Retinal pigment epithelial cell (primary cell): ENCODE results near the gene UAP1L1.

Source experiments
- DNase-seq: peaks from one replicate; pipeline ENCODE4 v3.0.0-alpha.2; 2010; ENCODE audit warnings: low read depth
- H3K4me3 ChIP-seq: 2 replicates; pipeline ENCODE4 v1.5.1; 2011; ENCODE audit warnings: mild to moderate bottlenecking, low read length, control low read depth, moderate library complexity
- TF ChIP-seq, protein P1 (sequence below): conservative IDR thresholded peaks from 2 replicates; pipeline ENCODE4 v1.5.1; 2011; ENCODE audit warnings: low read depth, low read length, control low read depth, inconsistent platforms

UAP1L1 gene

DNA sequence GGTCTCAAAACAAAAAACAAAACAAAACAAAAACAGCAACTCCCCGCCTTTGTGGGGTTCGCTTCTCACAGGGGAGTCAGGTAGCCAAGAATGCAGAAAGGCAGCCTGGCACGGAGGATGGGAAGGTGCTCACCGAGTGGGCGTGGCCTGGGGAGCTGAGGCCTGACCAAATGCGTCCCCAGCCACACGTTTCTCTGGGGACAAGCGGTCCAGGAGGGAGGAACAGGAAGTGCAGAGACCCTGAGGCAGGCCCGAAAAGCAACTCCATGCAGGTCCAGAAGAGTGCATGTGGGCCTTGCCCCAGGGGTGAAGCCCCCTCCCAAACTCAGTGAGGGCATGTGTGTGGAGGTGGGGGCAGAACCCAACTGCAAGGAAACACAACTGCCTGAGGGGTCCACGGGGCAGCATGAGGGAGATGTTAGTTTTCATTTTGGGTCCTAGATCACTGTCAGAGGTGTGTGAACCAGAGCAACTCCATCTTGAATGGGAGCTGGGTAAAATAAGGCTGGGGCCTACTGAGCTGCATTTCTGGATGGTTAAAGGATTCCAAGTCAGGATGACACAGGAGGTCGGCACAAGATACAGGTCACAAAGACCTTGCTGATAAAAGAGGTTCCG lies 2.6 kb upstream of the UAP1L1 start:
- TF ChIP-seq, protein P1, sequence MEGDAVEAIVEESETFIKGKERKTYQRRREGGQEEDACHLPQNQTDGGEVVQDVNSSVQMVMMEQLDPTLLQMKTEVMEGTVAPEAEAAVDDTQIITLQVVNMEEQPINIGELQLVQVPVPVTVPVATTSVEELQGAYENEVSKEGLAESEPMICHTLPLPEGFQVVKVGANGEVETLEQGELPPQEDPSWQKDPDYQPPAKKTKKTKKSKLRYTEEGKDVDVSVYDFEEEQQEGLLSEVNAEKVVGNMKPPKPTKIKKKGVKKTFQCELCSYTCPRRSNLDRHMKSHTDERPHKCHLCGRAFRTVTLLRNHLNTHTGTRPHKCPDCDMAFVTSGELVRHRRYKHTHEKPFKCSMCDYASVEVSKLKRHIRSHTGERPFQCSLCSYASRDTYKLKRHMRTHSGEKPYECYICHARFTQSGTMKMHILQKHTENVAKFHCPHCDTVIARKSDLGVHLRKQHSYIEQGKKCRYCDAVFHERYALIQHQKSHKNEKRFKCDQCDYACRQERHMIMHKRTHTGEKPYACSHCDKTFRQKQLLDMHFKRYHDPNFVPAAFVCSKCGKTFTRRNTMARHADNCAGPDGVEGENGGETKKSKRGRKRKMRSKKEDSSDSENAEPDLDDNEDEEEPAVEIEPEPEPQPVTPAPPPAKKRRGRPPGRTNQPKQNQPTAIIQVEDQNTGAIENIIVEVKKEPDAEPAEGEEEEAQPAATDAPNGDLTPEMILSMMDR: no peak
- DNase-seq: no peak
- no peak overlapping the region for H3K4me3 ChIP-seq

DNA sequence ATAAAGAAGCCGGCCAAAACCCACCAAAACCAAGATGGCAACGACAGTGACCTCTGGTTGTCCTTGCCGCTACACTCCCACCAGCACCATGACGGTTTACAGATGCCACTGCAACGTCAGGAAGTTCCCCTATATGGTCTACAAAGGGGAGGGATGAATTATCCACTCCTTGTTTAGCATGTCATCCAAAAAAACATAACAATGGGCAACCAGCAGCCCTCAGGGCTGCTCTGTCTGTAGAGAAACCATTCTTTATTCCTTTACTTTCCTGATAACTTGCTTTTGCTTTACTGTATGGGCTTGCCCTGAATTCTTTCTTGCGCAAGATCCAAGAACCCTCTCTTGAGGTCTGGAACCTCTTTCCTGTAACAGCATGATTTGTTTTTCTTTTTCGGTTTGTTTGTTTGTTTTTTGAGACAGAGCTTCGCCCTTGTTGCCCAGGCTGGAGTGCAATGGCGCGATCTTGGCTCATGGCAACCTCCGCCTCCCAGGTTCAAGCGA lies 2.0 kb upstream of the UAP1L1 start:
- no peak overlapping the region for H3K4me3 ChIP-seq
- TF ChIP-seq, protein P1: no peak
- no peak for DNase-seq

DNA sequence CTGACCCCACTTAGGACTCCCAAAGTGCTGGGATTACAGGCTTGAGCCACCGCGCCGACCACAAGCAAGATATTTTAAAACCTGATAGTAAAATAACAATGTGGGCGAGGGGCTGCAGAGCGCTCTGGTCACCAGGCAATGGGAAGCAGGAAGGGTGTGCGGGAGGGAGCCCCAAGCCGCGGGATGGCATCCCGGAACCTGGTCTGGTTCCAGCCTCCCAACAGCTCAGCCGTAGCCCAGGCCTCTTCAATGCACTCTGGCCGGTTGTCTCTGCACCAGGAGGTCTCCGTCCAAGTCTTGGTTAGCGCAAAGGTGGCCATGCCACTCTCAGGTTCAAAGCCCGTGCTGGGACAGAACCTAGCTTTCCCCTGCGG lies 694 bp upstream of the UAP1L1 start:
- TF ChIP-seq, protein P1: no peak
- H3K4me3 ChIP-seq: peak overlapping the region; percentile 33
- no peak for DNase-seq

DNA sequence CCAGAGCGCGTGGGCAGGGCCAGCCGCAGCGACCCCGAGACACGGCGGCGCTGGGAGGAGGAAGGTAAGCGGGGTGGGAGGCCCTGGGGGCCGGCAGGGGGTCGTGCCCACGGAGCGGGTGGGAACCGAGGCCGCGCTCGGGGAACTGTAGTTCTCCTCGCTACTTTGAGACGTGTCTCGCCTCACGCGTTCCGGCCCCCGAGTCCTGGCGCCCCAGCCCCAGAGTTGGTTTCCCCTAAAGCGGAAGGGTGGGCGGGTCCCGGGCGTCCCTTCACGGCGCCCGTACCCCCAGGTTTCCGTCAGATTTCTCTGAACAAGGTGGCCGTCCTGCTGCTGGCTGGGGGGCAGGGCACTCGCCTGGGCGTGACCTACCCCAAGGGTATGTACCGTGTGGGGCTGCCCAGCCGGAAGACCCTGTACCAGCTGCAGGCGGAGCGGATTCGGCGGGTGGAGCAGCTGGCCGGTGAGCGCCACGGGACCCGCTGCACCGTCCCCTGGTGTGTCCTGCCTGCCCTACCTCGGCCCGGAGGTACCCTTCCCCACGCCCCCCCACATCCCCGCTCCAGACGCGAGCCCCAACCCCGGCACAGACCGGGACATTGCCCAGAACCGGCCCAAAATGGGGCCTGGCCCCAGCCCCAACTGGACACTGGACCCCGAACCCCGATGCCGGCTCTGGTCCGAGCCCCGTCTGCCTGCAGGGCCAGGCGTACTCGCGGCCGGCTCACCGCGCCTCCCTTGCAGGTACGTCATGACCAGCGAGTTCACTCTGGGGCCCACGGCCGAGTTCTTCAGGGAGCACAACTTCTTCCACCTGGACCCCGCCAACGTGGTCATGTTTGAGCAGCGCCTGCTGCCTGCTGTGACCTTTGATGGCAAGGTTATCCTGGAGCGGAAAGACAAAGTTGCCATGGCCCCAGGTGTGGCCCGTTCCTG lies 709 bp downstream of the UAP1L1 start:
- TF ChIP-seq, protein P1: no peak
- DNase-seq: no peak
- H3K4me3 ChIP-seq: peak overlapping the region; percentile 64

DNA sequence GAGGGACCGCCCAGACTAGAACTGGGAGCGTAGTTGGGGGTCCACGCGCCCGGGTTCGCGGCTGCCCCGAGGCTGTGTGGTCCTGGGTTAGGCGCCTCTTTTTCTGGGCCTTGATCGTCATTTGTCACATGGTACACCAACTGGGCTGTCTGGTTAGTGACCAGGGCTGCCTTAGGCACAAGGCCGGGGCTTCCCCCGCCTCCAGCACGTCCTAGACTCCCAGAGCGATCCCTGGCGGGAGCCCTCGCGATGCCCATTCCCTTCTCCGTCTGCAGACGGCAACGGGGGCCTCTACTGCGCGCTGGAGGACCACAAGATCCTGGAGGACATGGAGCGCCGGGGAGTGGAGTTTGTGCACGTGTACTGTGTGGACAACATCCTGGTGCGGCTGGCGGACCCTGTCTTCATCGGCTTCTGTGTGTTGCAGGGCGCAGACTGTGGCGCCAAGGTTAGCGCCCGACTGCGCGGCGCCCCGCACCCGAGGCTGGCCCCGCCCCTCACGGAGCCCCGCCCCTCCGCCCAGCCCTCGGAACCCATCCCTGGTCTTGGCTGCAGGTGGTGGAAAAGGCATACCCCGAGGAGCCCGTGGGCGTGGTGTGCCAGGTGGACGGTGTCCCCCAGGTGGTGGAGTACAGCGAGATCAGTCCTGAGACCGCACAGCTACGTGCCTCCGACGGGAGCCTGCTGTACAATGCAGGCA lies 1.5 kb downstream of the UAP1L1 start:
- TF ChIP-seq, protein P1: no peak
- H3K4me3 ChIP-seq: peak overlapping the region; percentile 64
- DNase-seq: no peak

DNA sequence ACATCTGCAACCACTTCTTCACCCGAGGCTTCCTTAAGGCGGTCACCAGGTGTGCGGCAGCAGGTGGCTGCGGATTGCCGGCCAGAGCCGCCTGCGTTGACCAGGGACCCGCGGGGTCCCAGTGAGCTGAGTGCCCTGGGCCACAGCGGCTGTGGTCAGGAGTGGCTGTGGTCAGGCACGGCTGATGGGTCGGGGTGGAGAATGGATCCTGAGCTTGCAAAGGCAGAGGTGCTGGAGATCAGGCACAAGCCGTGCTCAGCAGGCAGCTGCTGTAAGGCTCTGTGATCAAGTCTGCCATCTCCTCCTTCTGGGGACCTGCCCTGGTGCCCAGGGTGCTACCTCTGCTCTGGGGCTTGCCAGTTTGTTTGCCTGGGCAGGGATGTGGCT lies 2.1 kb downstream of the UAP1L1 start:
- no peak overlapping the region for H3K4me3 ChIP-seq
- TF ChIP-seq, protein P1: no peak
- DNase-seq: no peak
